ENCODE measurements around the gene NES. TPM values are rescaled to one million over a fixed set of nuclear protein-coding genes. Genes with fewer than 3 reads are reported as not detected.

The NES gene
- total and polyA plus RNA-seq, 2 of the 8 experiments (the other 6 are each of a cell fraction or from before 2014, with no cell fraction given) = 13.3 to 135 TPM

DNA sequence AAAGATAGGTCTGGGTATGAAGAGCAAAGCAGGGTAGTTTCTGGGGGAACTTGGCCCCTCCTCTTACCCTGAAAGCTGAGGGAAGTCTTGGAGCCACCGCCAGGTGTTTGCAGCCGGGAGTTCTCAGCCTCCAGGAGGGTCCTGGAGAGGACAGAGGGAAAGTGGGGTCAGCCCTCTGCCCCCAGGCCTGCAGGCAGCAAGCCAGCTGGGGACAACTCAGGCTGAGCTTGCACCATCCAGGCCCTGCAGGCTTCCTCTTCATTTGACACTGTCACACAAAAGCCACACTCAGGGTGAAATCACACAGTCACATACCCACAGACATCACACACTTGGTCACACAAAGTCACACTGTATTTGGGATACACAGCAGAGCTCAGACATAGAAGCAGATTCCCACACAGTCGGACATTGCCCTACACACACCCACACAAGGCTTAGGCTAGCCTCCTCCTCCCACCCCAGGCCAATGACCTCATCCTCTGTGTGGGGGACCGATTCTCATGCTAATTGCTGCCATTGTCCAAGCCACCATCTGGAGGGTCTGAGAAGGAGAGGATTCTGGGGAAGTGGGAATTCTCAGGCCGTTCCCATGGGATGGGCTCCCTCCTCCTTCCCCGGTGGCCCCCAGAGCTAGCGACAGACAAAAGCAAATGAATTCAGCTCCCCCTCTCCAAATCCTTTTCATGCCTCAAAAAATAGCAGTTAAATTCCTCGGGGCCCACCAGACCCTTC, 3.7 kb downstream of the NES start (continued):
- TF ChIP-seq, protein P1, sequence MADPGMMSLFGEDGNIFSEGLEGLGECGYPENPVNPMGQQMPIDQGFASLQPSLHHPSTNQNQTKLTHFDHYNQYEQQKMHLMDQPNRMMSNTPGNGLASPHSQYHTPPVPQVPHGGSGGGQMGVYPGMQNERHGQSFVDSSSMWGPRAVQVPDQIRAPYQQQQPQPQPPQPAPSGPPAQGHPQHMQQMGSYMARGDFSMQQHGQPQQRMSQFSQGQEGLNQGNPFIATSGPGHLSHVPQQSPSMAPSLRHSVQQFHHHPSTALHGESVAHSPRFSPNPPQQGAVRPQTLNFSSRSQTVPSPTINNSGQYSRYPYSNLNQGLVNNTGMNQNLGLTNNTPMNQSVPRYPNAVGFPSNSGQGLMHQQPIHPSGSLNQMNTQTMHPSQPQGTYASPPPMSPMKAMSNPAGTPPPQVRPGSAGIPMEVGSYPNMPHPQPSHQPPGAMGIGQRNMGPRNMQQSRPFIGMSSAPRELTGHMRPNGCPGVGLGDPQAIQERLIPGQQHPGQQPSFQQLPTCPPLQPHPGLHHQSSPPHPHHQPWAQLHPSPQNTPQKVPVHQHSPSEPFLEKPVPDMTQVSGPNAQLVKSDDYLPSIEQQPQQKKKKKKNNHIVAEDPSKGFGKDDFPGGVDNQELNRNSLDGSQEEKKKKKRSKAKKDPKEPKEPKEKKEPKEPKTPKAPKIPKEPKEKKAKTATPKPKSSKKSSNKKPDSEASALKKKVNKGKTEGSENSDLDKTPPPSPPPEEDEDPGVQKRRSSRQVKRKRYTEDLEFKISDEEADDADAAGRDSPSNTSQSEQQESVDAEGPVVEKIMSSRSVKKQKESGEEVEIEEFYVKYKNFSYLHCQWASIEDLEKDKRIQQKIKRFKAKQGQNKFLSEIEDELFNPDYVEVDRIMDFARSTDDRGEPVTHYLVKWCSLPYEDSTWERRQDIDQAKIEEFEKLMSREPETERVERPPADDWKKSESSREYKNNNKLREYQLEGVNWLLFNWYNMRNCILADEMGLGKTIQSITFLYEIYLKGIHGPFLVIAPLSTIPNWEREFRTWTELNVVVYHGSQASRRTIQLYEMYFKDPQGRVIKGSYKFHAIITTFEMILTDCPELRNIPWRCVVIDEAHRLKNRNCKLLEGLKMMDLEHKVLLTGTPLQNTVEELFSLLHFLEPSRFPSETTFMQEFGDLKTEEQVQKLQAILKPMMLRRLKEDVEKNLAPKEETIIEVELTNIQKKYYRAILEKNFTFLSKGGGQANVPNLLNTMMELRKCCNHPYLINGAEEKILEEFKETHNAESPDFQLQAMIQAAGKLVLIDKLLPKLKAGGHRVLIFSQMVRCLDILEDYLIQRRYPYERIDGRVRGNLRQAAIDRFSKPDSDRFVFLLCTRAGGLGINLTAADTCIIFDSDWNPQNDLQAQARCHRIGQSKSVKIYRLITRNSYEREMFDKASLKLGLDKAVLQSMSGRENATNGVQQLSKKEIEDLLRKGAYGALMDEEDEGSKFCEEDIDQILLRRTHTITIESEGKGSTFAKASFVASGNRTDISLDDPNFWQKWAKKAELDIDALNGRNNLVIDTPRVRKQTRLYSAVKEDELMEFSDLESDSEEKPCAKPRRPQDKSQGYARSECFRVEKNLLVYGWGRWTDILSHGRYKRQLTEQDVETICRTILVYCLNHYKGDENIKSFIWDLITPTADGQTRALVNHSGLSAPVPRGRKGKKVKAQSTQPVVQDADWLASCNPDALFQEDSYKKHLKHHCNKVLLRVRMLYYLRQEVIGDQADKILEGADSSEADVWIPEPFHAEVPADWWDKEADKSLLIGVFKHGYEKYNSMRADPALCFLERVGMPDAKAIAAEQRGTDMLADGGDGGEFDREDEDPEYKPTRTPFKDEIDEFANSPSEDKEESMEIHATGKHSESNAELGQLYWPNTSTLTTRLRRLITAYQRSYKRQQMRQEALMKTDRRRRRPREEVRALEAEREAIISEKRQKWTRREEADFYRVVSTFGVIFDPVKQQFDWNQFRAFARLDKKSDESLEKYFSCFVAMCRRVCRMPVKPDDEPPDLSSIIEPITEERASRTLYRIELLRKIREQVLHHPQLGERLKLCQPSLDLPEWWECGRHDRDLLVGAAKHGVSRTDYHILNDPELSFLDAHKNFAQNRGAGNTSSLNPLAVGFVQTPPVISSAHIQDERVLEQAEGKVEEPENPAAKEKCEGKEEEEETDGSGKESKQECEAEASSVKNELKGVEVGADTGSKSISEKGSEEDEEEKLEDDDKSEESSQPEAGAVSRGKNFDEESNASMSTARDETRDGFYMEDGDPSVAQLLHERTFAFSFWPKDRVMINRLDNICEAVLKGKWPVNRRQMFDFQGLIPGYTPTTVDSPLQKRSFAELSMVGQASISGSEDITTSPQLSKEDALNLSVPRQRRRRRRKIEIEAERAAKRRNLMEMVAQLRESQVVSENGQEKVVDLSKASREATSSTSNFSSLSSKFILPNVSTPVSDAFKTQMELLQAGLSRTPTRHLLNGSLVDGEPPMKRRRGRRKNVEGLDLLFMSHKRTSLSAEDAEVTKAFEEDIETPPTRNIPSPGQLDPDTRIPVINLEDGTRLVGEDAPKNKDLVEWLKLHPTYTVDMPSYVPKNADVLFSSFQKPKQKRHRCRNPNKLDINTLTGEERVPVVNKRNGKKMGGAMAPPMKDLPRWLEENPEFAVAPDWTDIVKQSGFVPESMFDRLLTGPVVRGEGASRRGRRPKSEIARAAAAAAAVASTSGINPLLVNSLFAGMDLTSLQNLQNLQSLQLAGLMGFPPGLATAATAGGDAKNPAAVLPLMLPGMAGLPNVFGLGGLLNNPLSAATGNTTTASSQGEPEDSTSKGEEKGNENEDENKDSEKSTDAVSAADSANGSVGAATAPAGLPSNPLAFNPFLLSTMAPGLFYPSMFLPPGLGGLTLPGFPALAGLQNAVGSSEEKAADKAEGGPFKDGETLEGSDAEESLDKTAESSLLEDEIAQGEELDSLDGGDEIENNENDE (IDR thresholded peaks at IDR 0.05; ENCODE audit: insufficient replicate concordance, low read length) = no peak
- TF ChIP-seq ASH2L (IDR thresholded peaks at IDR 0.05; ENCODE audit: low read length) (peak; percentile 61), RNF2 (IDR thresholded peaks at IDR 0.05; ENCODE audit: borderline replicate concordance, low read depth, low read length, missing control alignments, poor library complexity, severe bottlenecking) (no peak), JUND (IDR thresholded peaks at IDR 0.05; ENCODE audit: low read length) (peak; percentile 98), TBP (IDR thresholded peaks at IDR 0.05; ENCODE audit: low read depth, low read length) (no peak; the same call in 1 of the 2 replicates), RAD21 (IDR thresholded peaks at IDR 0.05 in 1 of 2, conservative IDR thresholded peaks at IDR 0.05 in 1 of 2; ENCODE audit: low read depth in 2 of 2, low read length in 2 of 2) (no peak), HDAC6 (IDR thresholded peaks at IDR 0.05; ENCODE audit: low read depth, low read length) (no peak)
